SK-N-MC (cell line): ENCODE results near the gene S100A9.

Experiments
- EZH2 ChIP-seq: fragments of 200-600 bp; sonication (generic); IDR thresholded peaks from one replicate; pipeline ENCODE4 v1.6.1; 2017; ENCODE audit warnings: antibody characterized with exemption
- POLR2AphosphoS5 ChIP-seq: IDR thresholded peaks from 2 replicates; pipeline ENCODE4 v1.6.1; 2012; ENCODE audit warnings: mild to moderate bottlenecking, low read depth, low read length, borderline replicate concordance

- no peak for TF ChIP-seq POLR2AphosphoS5
- TF ChIP-seq EZH2, result no peak
Measured at GRCh38 chr1:153360592-153361479, 3.2 kb downstream of the S100A9 start.
